SU-DHL-6 (cell line): ENCODE data around the gene STEAP3.

Experiments used
- CTCF ChIP-seq: fragments of 200-600 bp; sonication (generic); IDR thresholded peaks from one replicate; pipeline ENCODE4 v1.5.1; 2017; ENCODE audit warnings: antibody characterized with exemption, mild to moderate bottlenecking, low read length, moderate library complexity; ENCODE audit not compliant: insufficient read depth, poor library complexity, severe bottlenecking
- EZH2phosphoT487 ChIP-seq: fragments of 200-600 bp; sonication (generic), shearing (Covaris generic); conservative IDR thresholded peaks from 2 replicates; pipeline ENCODE4 v1.6.1; 2018; ENCODE audit warnings: mild to moderate bottlenecking, antibody characterized with exemption, low read length, moderate library complexity, mixed read lengths

- TF ChIP-seq CTCF (no peak), EZH2phosphoT487 (no peak)
These were observed 68.0 kb downstream of the STEAP3 start for GRCh38 chr2:119291588-119292167.
